IMR-90 (cell line): ENCODE data around the gene CNTN5. TPM values are rescaled to one million over a fixed set of nuclear protein-coding genes. Genes with fewer than 3 reads are reported as not detected.

Experiments used
- ATAC-seq: fragments of 200-7000 bp; cut with Tn5 transposase; 2 replicates; pipeline ENCODE4 v1.9.1; 2020; ENCODE audit warnings: low read depth, mild to moderate bottlenecking, moderate library complexity
- BruUV-seq: library from RNA; stranded (reverse); fragments of 400-500 nt; replicated peaks from 2 replicates; lab custom pipeline; 2021; lab: Mats Ljungman, UMichigan
- CTCF ChIA-PET: fragments of 300-600 bp; formaldehyde crosslinking; extraction: SDS; loops from one replicate; lab custom pipeline; 2021; ENCODE audit warnings: antibody characterized with exemption; lab: Yijun Ruan, JAX
- POLR2A ChIA-PET: fragments of 300-600 bp; sonication (Branson Sonifier 250); formaldehyde crosslinking; loops from one replicate; lab custom pipeline; 2022; ENCODE audit warnings: antibody characterized with exemption; ENCODE audit not compliant: unreplicated experiment; lab: Charles Lee
- DNase-seq: peaks from one replicate; pipeline ENCODE4 v3.0.0; 2013
- H2AFZ ChIP-seq: replicated peaks from 2 replicates; pipeline ENCODE3; 2013; ENCODE audit warnings: low read length, mild to moderate bottlenecking; ENCODE audit not compliant: poor library complexity
- H2AK5ac ChIP-seq: 2 replicates; pipeline ENCODE4 v1.6.1; 2013; ENCODE audit warnings: low read depth, low read length, inconsistent platforms
- H2AK9ac ChIP-seq: replicated peaks from 2 replicates; pipeline ENCODE3; 2013; ENCODE audit warnings: mild to moderate bottlenecking, low read depth, low read length, moderate library complexity; ENCODE audit not compliant: poor library complexity
- H2BK120ac ChIP-seq: 2 replicates; pipeline ENCODE4 v1.6.1; 2013; ENCODE audit warnings: low read depth, low read length, inconsistent platforms
- H2BK15ac ChIP-seq: 3 replicates; pipeline ENCODE4 v1.6.1; 2013; ENCODE audit warnings: low read depth, low read length, inconsistent platforms
- H2BK20ac ChIP-seq: 2 replicates; pipeline ENCODE4 v1.6.1; 2013; ENCODE audit warnings: low read depth, mild to moderate bottlenecking, inconsistent platforms, low read length, moderate library complexity
- H2BK5ac ChIP-seq: 2 replicates; pipeline ENCODE4 v1.6.1; 2013; ENCODE audit warnings: mild to moderate bottlenecking, low read depth, low read length, inconsistent platforms; ENCODE audit not compliant: poor library complexity, severe bottlenecking
- H3K14ac ChIP-seq: replicated peaks from 2 replicates; pipeline ENCODE4 v1.6.1; 2013; ENCODE audit warnings: low read depth, low read length, inconsistent platforms
- H3K18ac ChIP-seq: 2 replicates; pipeline ENCODE4 v1.6.1; 2013; ENCODE audit warnings: low read depth, low read length, control low read depth
- H3K23ac ChIP-seq: 2 replicates; pipeline ENCODE4 v1.6.1; 2013; ENCODE audit warnings: low read depth, low read length, inconsistent platforms
- H3K27ac ChIP-seq: 2 replicates; pipeline ENCODE4 v1.5.1; 2013; ENCODE audit warnings: mild to moderate bottlenecking, control low read depth, low read length; ENCODE audit not compliant: insufficient read depth
- H3K27me3 ChIP-seq: 2 replicates; pipeline ENCODE4 v1.6.1; 2013; ENCODE audit warnings: low read length; ENCODE audit not compliant: control insufficient read depth, insufficient read depth
- H3K36me3 ChIP-seq: 2 replicates; pipeline ENCODE4 v1.6.1; 2013; ENCODE audit warnings: low read length, mixed read lengths; ENCODE audit not compliant: control insufficient read depth, insufficient read depth
- H3K4ac ChIP-seq: 2 replicates; pipeline ENCODE4 v1.6.1; 2013; ENCODE audit warnings: low read depth, low read length, inconsistent platforms
- H3K4me1 ChIP-seq: 2 replicates; pipeline ENCODE4 v1.6.1; 2013; ENCODE audit warnings: low read length, mixed read lengths; ENCODE audit not compliant: control insufficient read depth, insufficient read depth
- H3K4me2 ChIP-seq: 2 replicates; pipeline ENCODE4 v1.6.1; 2013; ENCODE audit warnings: low read depth, mild to moderate bottlenecking, control low read depth, low read length, moderate library complexity
- H3K4me3 ChIP-seq: 2 replicates; pipeline ENCODE4 v1.5.1; 2013; ENCODE audit warnings: low read depth, mild to moderate bottlenecking, control low read depth, low read length, moderate library complexity; ENCODE audit not compliant: insufficient read depth
- H3K56ac ChIP-seq: 2 replicates; pipeline ENCODE4 v1.6.1; 2013; ENCODE audit warnings: low read length, inconsistent platforms; ENCODE audit not compliant: insufficient read depth; ENCODE audit errors: extremely low read depth
- H3K79me1 ChIP-seq, 2 experiments: 2 replicates each; pipeline ENCODE4 v1.6.1; 2013; ENCODE audit warnings: low read length in 2 of 2, inconsistent platforms in 1 of 2, low read depth in 1 of 2
- H3K9ac ChIP-seq: 2 replicates; pipeline ENCODE4 v1.6.1; 2013; ENCODE audit warnings: low read depth, low read length, control low read depth
- H3K9me1 ChIP-seq: 2 replicates; pipeline ENCODE4 v1.6.1; 2013; ENCODE audit warnings: low read length, inconsistent platforms; ENCODE audit not compliant: insufficient read depth
- H3K9me3 ChIP-seq: 2 replicates; pipeline ENCODE4 v1.6.1; 2013; ENCODE audit warnings: low read length; ENCODE audit not compliant: control insufficient read depth, insufficient read depth
- H4K20me1 ChIP-seq: 2 replicates; pipeline ENCODE4 v1.6.1; 2013; ENCODE audit warnings: low read length, inconsistent platforms; ENCODE audit not compliant: insufficient read depth
- H4K5ac ChIP-seq: 2 replicates; pipeline ENCODE4 v1.6.1; 2013; ENCODE audit warnings: mild to moderate bottlenecking, low read depth, low read length, control low read depth
- H4K8ac ChIP-seq, 2 experiments: 2 replicates each; pipeline ENCODE4 v1.6.1; 2013; ENCODE audit warnings: low read depth in 2 of 2, low read length in 2 of 2, control low read depth in 1 of 2, inconsistent platforms in 1 of 2
- H4K91ac ChIP-seq: 2 replicates; pipeline ENCODE4 v1.6.1; 2013; ENCODE audit warnings: low read depth, low read length, inconsistent platforms; ENCODE audit not compliant: insufficient read depth
- BHLHE40 ChIP-seq: fragments of 150-350 bp; IDR thresholded peaks from 2 replicates; pipeline ENCODE4 v1.6.1; 2016; ENCODE audit warnings: mild to moderate bottlenecking, low read depth, low read length
- CEBPB ChIP-seq: IDR thresholded peaks from 2 replicates; pipeline ENCODE4 v1.6.1; 2012; ENCODE audit warnings: low read depth, low read length, improper control_type of control experiment
- CHD1 ChIP-seq: IDR thresholded peaks from 2 replicates; pipeline ENCODE4 v1.6.1; 2012; ENCODE audit warnings: low read depth, low read length, improper control_type of control experiment
- CTCF ChIP-seq: conservative IDR thresholded peaks from 2 replicates; pipeline ENCODE4 v1.5.1; 2012; ENCODE audit warnings: mild to moderate bottlenecking, low read depth, low read length, improper control_type of control experiment
- ELK1 ChIP-seq: fragments of 150-350 bp; IDR thresholded peaks from 2 replicates; pipeline ENCODE4 v1.6.1; 2016; ENCODE audit warnings: low read depth, mild to moderate bottlenecking, low read length, moderate library complexity, borderline replicate concordance
- FOS ChIP-seq: fragments of 150-350 bp; IDR thresholded peaks from 2 replicates; pipeline ENCODE4 v1.6.1; 2016; ENCODE audit warnings: low read depth, low read length
- MAFK ChIP-seq: IDR thresholded peaks from 2 replicates; pipeline ENCODE4 v1.6.1; 2012; ENCODE audit warnings: low read depth, low read length, improper control_type of control experiment
- MAZ ChIP-seq: IDR thresholded peaks from 2 replicates; pipeline ENCODE4 v1.6.1; 2012; ENCODE audit warnings: low read depth, mild to moderate bottlenecking, low read length, improper control_type of control experiment, moderate library complexity, borderline replicate concordance
- MXI1 ChIP-seq: IDR thresholded peaks from 2 replicates; pipeline ENCODE4 v1.6.1; 2012; ENCODE audit warnings: low read depth, mild to moderate bottlenecking, low read length, moderate library complexity, borderline replicate concordance
- NFE2L2 ChIP-seq: fragments of 150-350 bp; IDR thresholded peaks from 2 replicates; pipeline ENCODE4 v1.6.1; 2016; ENCODE audit warnings: low read depth, mild to moderate bottlenecking, low read length
- POLR2A ChIP-seq: IDR thresholded peaks from 2 replicates; pipeline ENCODE4 v1.6.1; 2012; ENCODE audit warnings: mild to moderate bottlenecking, low read depth, low read length
- RAD21 ChIP-seq: IDR thresholded peaks from 2 replicates; pipeline ENCODE4 v1.6.1; 2012; ENCODE audit warnings: low read length, improper control_type of control experiment
- RCOR1 ChIP-seq: IDR thresholded peaks from 2 replicates; pipeline ENCODE4 v1.6.1; 2012; ENCODE audit warnings: mild to moderate bottlenecking, low read length, improper control_type of control experiment; ENCODE audit not compliant: insufficient replicate concordance
- RFX5 ChIP-seq: IDR thresholded peaks from 2 replicates; pipeline ENCODE4 v1.8.0; 2012; ENCODE audit warnings: low read depth, mild to moderate bottlenecking, low read length, moderate library complexity
- SMC3 ChIP-seq: fragments of 150-350 bp; IDR thresholded peaks from 2 replicates; pipeline ENCODE4 v1.6.1; 2016; ENCODE audit warnings: low read depth, mild to moderate bottlenecking, antibody characterized with exemption, low read length, moderate library complexity
- USF2 ChIP-seq: fragments of 150-350 bp; IDR thresholded peaks from 2 replicates; pipeline ENCODE4 v1.6.1; 2017; ENCODE audit warnings: mild to moderate bottlenecking, antibody characterized with exemption, low read length, low read depth
- WGBS, 2 experiments: methylation state at CpG; one replicate each; pipeline versions ENCODE4 v1.1.5 to v1.1.7; 2013; ENCODE audit warnings: missing lambda C conversion rate in 2 of 2; ENCODE audit not compliant: insufficient read length in 1 of 2; ENCODE audit errors: extremely low coverage in 2 of 2; 5-methylcytosine and 5-hydroxymethylcytosine counted together
- dilution Hi-C: fragments of 300-500 bp; cut with HindIII; formaldehyde crosslinking; loops from one replicate; pipeline ENCODE4 v1.14.3; 2018; ENCODE audit warnings: low sequenced_read_pairs; ENCODE audit not compliant: unreplicated experiment
- in situ Hi-C: fragments of 300-500 bp; cut with MboI; formaldehyde crosslinking; loops from 3 replicates; pipeline ENCODE4 v1.14.3; 2019; ENCODE audit warnings: low sequenced_read_pairs, inconsistent platforms, mixed read lengths
- intact Hi-C: fragments of 100-400 bp; cut with micrococcal nuclease; formaldehyde crosslinking; loops from 2 replicates; pipeline ENCODE4 v1.10.0; 2022
- polyA plus RNA-seq, 3 experiments: library from polyadenylated mRNA; depleted of rRNA; stranded (reverse); fragments of >200 nt; gene quantifications; 2 replicates each; pipeline ENCODE4 v1.2.3, GENCODE V29; 2012; ENCODE audit warnings: low replicate concordance in 1 of 3
- total RNA-seq: library from RNA; depleted of rRNA; stranded (reverse); fragments of >200 nt; gene quantifications from 2 replicates; pipeline ENCODE4 v1.2.3, GENCODE V29; 2012

Gene CNTN5
- total and polyA plus RNA-seq, 2 of the 4 experiments (the other 2 are of a cell fraction), result not detected

GRCh38 chr11:99795999-99796398 lies 775.2 kb downstream of the CNTN5 start:
- H3K27ac ChIP-seq, result no peak overlapping the region
- ATAC-seq, result no peak
- no peaks in the 10 kb centered on the region for H3K79me1 ChIP-seq
- no peaks in the 10 kb centered on the region for H3K4me1 ChIP-seq
- no peak overlapping the region for H3K14ac ChIP-seq
- BruUV-seq, result no TSS peak
- intact Hi-C loops (no loop called here), dilution Hi-C loops (no loop called here), in situ Hi-C loops (no loop called here)
- H2BK20ac ChIP-seq, result no peak overlapping the region
- H3K18ac ChIP-seq, result no peak overlapping the region
- TF ChIP-seq SMC3 (no peak), MAZ (no peak), RCOR1 (no peak), CEBPB (no peak), NFE2L2 (no peak), MXI1 (no peak), FOS (no peak), POLR2A (no peak), ELK1 (no peak), BHLHE40 (no peak), CTCF (no peak), RAD21 (no peak), RFX5 (no peak), MAFK (no peak), USF2 (no peak), CHD1 (no peak)
- H4K91ac ChIP-seq, result no peak overlapping the region
- H4K5ac ChIP-seq, result no peak overlapping the region
- no peak overlapping the region for H2AK5ac ChIP-seq
- H2BK120ac ChIP-seq, result no peak overlapping the region
- no peaks in the 10 kb centered on the region for H4K20me1 ChIP-seq
- H4K8ac ChIP-seq, result no peak overlapping the region
- CTCF ChIA-PET, result no interaction called here
- H3K36me3 ChIP-seq, result no peaks in the 10 kb centered on the region
- H2BK5ac ChIP-seq, result no peak overlapping the region
- H3K56ac ChIP-seq, result no peak overlapping the region
- no peaks in the 10 kb centered on the region for H3K27me3 ChIP-seq
- DNase-seq, result no peak
- H3K9me3 ChIP-seq, result peaks cover 9% of the 10 kb centered on the region; the same call in 1 of the 2 replicates
- no peak overlapping the region for H2AK9ac ChIP-seq
- POLR2A ChIA-PET, result no interaction called here
- no peak overlapping the region for H2AFZ ChIP-seq
- H3K4me3 ChIP-seq, result no peak overlapping the region
- no peak overlapping the region for H2BK15ac ChIP-seq
- H3K4ac ChIP-seq, result no peak overlapping the region
- no peaks in the 10 kb centered on the region for H3K9me1 ChIP-seq
- WGBS, 2 experiments, result no CpG with 5 or more reads among the region's 3 CpGs
- H3K9ac ChIP-seq, result no peak overlapping the region
- no peak overlapping the region for H3K23ac ChIP-seq
- H3K4me2 ChIP-seq, result no peak overlapping the region
